ENCODE data around the gene SH3GLB1.

DNA sequence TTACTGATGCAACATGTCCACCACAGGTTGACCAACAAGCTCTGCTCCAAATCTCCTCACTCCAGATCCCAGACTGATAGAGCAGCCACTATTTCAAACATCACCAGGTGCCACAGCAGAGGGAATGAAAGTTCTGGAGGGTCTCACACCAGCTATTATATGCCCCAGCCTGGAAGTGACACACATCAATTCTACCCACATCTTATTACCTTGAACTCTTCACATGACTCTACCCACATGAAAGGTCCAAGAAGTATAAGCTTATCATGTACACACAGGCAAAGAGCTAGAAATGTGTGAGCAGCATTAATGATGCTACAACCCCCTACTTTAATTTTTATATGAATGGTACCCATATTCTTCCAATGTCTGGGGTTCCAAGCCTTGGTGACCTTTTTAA, 64.2 kb downstream of the SH3GLB1 start:
- TF ChIP-seq POLR2AphosphoS5 (IDR thresholded peaks at IDR 0.05; ENCODE audit: low read depth, low read length) (no peak), POLR2A (IDR thresholded peaks at IDR 0.05; ENCODE audit: low read depth, low read length) (no peak), TAF1 (IDR thresholded peaks at IDR 0.05; ENCODE audit: low read depth, low read length) (no peak), SPI1 (IDR thresholded peaks at IDR 0.05; ENCODE audit: low read depth, low read length) (no peak)
